HEK293 (cell line): ENCODE results near the gene COMMD7.
A peak's percentile ranks its signal among the peaks of the same experiment; 100 is the strongest.

Source experiments
- GLI4 ChIP-seq: fragments of 450-650 bp; formaldehyde crosslinking; IDR thresholded peaks from 2 replicates; pipeline ENCODE4 v1.5.1; 2016; ENCODE audit warnings: missing biosample characterization, missing genetic modification characterization
- SCRT2 ChIP-seq: fragments of 450-650 bp; formaldehyde crosslinking; IDR thresholded peaks from 2 replicates; pipeline ENCODE4 v1.5.1; 2016; ENCODE audit warnings: missing biosample characterization, missing genetic modification characterization
- TSHZ1 ChIP-seq: fragments of 450-650 bp; formaldehyde crosslinking; IDR thresholded peaks from 2 replicates; pipeline ENCODE4 v1.5.1; 2016; ENCODE audit warnings: missing biosample characterization, missing genetic modification characterization, borderline replicate concordance
- ZBTB17 ChIP-seq: fragments of 450-650 bp; formaldehyde crosslinking; IDR thresholded peaks from 2 replicates; pipeline ENCODE4 v1.5.1; 2016; ENCODE audit warnings: missing biosample characterization, missing genetic modification characterization
- ZFHX2 ChIP-seq: fragments of 450-650 bp; formaldehyde crosslinking; conservative IDR thresholded peaks from 2 replicates; pipeline ENCODE4 v1.5.1; 2016; ENCODE audit warnings: missing biosample characterization, missing genetic modification characterization
- ZNF10 ChIP-seq: fragments of 450-650 bp; formaldehyde crosslinking; IDR thresholded peaks from 2 replicates; pipeline ENCODE4 v1.5.1; 2017; ENCODE audit warnings: missing biosample characterization, missing genetic modification characterization
- ZNF112 ChIP-seq: fragments of 450-650 bp; formaldehyde crosslinking; IDR thresholded peaks from 2 replicates; pipeline ENCODE4 v1.5.0; 2017; ENCODE audit warnings: missing biosample characterization, missing genetic modification characterization
- ZNF169 ChIP-seq: fragments of 450-650 bp; formaldehyde crosslinking; IDR thresholded peaks from 2 replicates; pipeline ENCODE4 v1.5.1; 2016; ENCODE audit warnings: missing biosample characterization, missing genetic modification characterization
- ZNF184 ChIP-seq: fragments of 450-650 bp; IDR thresholded peaks from 2 replicates; pipeline ENCODE4 v1.5.1; 2018; ENCODE audit warnings: missing biosample characterization, mild to moderate bottlenecking, missing genetic modification characterization
- ZNF211 ChIP-seq: fragments of 450-650 bp; formaldehyde crosslinking; IDR thresholded peaks from 2 replicates; pipeline ENCODE4 v1.5.1; 2016; ENCODE audit warnings: low read depth, missing biosample characterization, missing genetic modification characterization
- ZNF26 ChIP-seq: fragments of 450-650 bp; formaldehyde crosslinking; IDR thresholded peaks from 2 replicates; pipeline ENCODE4 v1.5.1; 2016; ENCODE audit warnings: missing biosample characterization, missing genetic modification characterization
- ZNF280D ChIP-seq: fragments of 450-650 bp; formaldehyde crosslinking; IDR thresholded peaks from 2 replicates; pipeline ENCODE4 v1.5.1; 2016; ENCODE audit warnings: missing biosample characterization, missing genetic modification characterization
- ZNF324 ChIP-seq: fragments of 450-650 bp; formaldehyde crosslinking; IDR thresholded peaks from 2 replicates; pipeline ENCODE4 v1.5.1; 2016; ENCODE audit warnings: missing biosample characterization, missing genetic modification characterization
- ZNF354C ChIP-seq: fragments of 450-650 bp; formaldehyde crosslinking; IDR thresholded peaks from 2 replicates; pipeline ENCODE4 v1.5.1; 2016; ENCODE audit warnings: missing biosample characterization, missing genetic modification characterization, low read depth, borderline replicate concordance
- ZNF416 ChIP-seq: fragments of 450-650 bp; formaldehyde crosslinking; IDR thresholded peaks from 2 replicates; pipeline ENCODE4 v1.5.1; 2016; ENCODE audit warnings: missing biosample characterization, missing genetic modification characterization
- ZNF426 ChIP-seq: fragments of 450-650 bp; formaldehyde crosslinking; IDR thresholded peaks from 2 replicates; pipeline ENCODE4 v1.5.1; 2017; ENCODE audit warnings: missing biosample characterization, missing genetic modification characterization, mild to moderate bottlenecking, inconsistent platforms, moderate library complexity
- ZNF596 ChIP-seq: fragments of 450-650 bp; IDR thresholded peaks from 2 replicates; pipeline ENCODE4 v1.5.0; 2018; ENCODE audit warnings: missing biosample characterization, mild to moderate bottlenecking, missing genetic modification characterization, moderate library complexity
- ZNF654 ChIP-seq: fragments of 450-650 bp; formaldehyde crosslinking; IDR thresholded peaks from 2 replicates; pipeline ENCODE4 v1.5.1; 2016; ENCODE audit warnings: low read depth, missing biosample characterization, missing genetic modification characterization
- ZNF664 ChIP-seq: fragments of 450-650 bp; formaldehyde crosslinking; IDR thresholded peaks from 2 replicates; pipeline ENCODE4 v1.5.1; 2016; ENCODE audit warnings: missing biosample characterization, missing genetic modification characterization
- ZNF677 ChIP-seq: fragments of 450-650 bp; IDR thresholded peaks from 2 replicates; pipeline ENCODE4 v1.5.0; 2018; ENCODE audit warnings: missing biosample characterization, mild to moderate bottlenecking, missing genetic modification characterization, moderate library complexity
- ZNF707 ChIP-seq: fragments of 450-650 bp; formaldehyde crosslinking; IDR thresholded peaks from 2 replicates; pipeline ENCODE4 v1.5.1; 2016; ENCODE audit warnings: missing biosample characterization, missing genetic modification characterization
- ZNF785 ChIP-seq: fragments of 450-650 bp; formaldehyde crosslinking; IDR thresholded peaks from 2 replicates; pipeline ENCODE4 v1.5.1; 2016; ENCODE audit warnings: missing biosample characterization, missing genetic modification characterization
- ZSCAN16 ChIP-seq: fragments of 450-650 bp; formaldehyde crosslinking; IDR thresholded peaks from 2 replicates; pipeline ENCODE4 v1.5.1; 2016; ENCODE audit warnings: missing biosample characterization, missing genetic modification characterization
- TF ChIP-seq, protein P1 (sequence below): IDR thresholded peaks from 2 replicates; pipeline ENCODE4 v1.6.1; 2011; ENCODE audit warnings: mild to moderate bottlenecking, low read depth, low read length, borderline replicate concordance
- TF ChIP-seq, protein P2 (sequence below): fragments of 450-650 bp; formaldehyde crosslinking; IDR thresholded peaks from 2 replicates; pipeline ENCODE4 v1.5.1; 2016; ENCODE audit warnings: missing biosample characterization, missing genetic modification characterization, borderline replicate concordance

Gene COMMD7

DNA sequence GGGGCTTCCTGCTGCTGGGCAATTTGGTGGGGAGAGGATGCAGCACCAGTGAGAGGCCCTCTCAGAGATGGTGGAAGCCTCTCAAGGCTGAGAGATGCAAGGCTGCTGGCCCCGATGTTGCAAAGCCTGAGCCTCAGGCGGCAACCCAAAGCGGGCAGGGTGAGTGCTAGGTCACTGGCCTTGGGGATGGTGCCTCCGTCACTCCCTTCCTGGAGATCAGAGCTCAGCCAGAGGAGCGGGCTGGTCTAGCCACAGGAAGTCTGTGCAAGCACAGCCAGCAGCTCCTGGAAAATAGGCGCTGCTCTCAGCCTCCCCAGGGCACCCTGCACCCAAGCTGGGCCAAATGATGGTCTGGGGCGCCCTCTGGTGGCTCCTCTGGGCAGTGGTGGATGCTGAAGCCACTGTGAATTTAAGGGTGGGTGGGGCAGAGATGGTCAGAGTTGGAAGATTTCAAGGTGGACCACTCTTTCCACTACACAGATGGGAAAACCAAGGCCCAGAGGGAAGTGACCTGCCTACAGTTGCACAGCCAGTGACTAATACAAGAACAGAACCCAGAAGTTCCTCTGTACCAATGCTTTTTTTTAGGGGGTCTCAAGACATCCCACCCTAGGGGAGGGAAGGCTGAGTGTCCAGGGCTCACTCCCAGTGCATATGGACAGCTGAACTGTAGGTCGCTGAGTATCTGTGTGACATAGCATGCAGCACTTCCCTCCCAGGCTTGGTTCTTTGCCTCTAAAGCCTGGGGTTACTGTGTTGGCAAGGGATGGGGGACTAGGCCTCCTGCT lies 90.3 kb downstream of the COMMD7 start (continued):
- TF ChIP-seq TSHZ1 (tag by site-specific recombination) (no peak), ZNF112 (tag by site-specific recombination) (no peak), ZNF426 (tag by site-specific recombination) (no peak), ZNF654 (tag by site-specific recombination) (peak; percentile 98), ZNF664 (tag by site-specific recombination) (no peak), ZBTB17 (tag by site-specific recombination) (peak; percentile 81), ZNF416 (no peak), ZSCAN16 (tag by site-specific recombination) (no peak), ZNF707 (tag by site-specific recombination) (no peak), GLI4 (tag by site-specific recombination) (no peak), ZNF354C (tag by site-specific recombination) (no peak), ZNF211 (no peak), ZNF785 (tag by site-specific recombination) (no peak), ZFHX2 (tag by site-specific recombination) (no peak), ZNF677 (no peak), ZNF596 (no peak), ZNF324 (tag by site-specific recombination) (0 out of 2 replicates have a peak, but pooled peaks have one; percentile 50), ZNF280D (tag by site-specific recombination) (no peak), ZNF26 (no peak), ZNF169 (no peak), ZNF10 (tag by site-specific recombination) (no peak), SCRT2 (tag by site-specific recombination) (no peak), ZNF184 (tag by site-specific recombination) (no peak)
- TF ChIP-seq, protein P1, sequence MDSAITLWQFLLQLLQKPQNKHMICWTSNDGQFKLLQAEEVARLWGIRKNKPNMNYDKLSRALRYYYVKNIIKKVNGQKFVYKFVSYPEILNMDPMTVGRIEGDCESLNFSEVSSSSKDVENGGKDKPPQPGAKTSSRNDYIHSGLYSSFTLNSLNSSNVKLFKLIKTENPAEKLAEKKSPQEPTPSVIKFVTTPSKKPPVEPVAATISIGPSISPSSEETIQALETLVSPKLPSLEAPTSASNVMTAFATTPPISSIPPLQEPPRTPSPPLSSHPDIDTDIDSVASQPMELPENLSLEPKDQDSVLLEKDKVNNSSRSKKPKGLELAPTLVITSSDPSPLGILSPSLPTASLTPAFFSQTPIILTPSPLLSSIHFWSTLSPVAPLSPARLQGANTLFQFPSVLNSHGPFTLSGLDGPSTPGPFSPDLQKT, result no peak
- TF ChIP-seq, protein P2, sequence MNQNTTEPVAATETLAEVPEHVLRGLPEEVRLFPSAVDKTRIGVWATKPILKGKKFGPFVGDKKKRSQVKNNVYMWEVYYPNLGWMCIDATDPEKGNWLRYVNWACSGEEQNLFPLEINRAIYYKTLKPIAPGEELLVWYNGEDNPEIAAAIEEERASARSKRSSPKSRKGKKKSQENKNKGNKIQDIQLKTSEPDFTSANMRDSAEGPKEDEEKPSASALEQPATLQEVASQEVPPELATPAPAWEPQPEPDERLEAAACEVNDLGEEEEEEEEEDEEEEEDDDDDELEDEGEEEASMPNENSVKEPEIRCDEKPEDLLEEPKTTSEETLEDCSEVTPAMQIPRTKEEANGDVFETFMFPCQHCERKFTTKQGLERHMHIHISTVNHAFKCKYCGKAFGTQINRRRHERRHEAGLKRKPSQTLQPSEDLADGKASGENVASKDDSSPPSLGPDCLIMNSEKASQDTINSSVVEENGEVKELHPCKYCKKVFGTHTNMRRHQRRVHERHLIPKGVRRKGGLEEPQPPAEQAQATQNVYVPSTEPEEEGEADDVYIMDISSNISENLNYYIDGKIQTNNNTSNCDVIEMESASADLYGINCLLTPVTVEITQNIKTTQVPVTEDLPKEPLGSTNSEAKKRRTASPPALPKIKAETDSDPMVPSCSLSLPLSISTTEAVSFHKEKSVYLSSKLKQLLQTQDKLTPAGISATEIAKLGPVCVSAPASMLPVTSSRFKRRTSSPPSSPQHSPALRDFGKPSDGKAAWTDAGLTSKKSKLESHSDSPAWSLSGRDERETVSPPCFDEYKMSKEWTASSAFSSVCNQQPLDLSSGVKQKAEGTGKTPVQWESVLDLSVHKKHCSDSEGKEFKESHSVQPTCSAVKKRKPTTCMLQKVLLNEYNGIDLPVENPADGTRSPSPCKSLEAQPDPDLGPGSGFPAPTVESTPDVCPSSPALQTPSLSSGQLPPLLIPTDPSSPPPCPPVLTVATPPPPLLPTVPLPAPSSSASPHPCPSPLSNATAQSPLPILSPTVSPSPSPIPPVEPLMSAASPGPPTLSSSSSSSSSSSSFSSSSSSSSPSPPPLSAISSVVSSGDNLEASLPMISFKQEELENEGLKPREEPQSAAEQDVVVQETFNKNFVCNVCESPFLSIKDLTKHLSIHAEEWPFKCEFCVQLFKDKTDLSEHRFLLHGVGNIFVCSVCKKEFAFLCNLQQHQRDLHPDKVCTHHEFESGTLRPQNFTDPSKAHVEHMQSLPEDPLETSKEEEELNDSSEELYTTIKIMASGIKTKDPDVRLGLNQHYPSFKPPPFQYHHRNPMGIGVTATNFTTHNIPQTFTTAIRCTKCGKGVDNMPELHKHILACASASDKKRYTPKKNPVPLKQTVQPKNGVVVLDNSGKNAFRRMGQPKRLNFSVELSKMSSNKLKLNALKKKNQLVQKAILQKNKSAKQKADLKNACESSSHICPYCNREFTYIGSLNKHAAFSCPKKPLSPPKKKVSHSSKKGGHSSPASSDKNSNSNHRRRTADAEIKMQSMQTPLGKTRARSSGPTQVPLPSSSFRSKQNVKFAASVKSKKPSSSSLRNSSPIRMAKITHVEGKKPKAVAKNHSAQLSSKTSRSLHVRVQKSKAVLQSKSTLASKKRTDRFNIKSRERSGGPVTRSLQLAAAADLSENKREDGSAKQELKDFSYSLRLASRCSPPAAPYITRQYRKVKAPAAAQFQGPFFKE (tag by site-specific recombination), result no peak
